SK-N-SH treated with all-trans-retinoic acid at 6 μM for 48 hours (cell line): ENCODE data around the gene RIMS4.

Source experiments
- ATAC-seq: fragments of 200-7000 bp; cut with Tn5 transposase; 3 replicates; pipeline ENCODE4 v1.9.1; 2020; ENCODE audit warnings: mild to moderate bottlenecking, moderate library complexity
- ARNTL ChIP-seq: fragments of 450-650 bp; formaldehyde crosslinking; IDR thresholded peaks from 2 replicates; pipeline ENCODE4 v1.5.0; 2020; ENCODE audit warnings: low read depth, mild to moderate bottlenecking, moderate library complexity, borderline replicate concordance
- BACH2 ChIP-seq: fragments of 250-450 bp; sonication (Bioruptor Pico); IDR thresholded peaks from 2 replicates; pipeline ENCODE4 v1.9.0; 2021; ENCODE audit warnings: mild to moderate bottlenecking, borderline replicate concordance
- CREB5 ChIP-seq: fragments of 250-450 bp; sonication (Bioruptor Pico); IDR thresholded peaks from 2 replicates; pipeline ENCODE4 v1.5.1; 2020; ENCODE audit warnings: low read depth, mild to moderate bottlenecking, moderate library complexity
- CSDC2 ChIP-seq: fragments of 250-450 bp; sonication (Bioruptor Pico); IDR thresholded peaks from 2 replicates; pipeline ENCODE4 v1.5.0; 2020; ENCODE audit warnings: mild to moderate bottlenecking, moderate library complexity
- ESRRG ChIP-seq: fragments of 250-450 bp; sonication (Bioruptor Pico); IDR thresholded peaks from 2 replicates; pipeline ENCODE4 v1.6.1; 2021; ENCODE audit warnings: mild to moderate bottlenecking
- GLIS3 ChIP-seq: fragments of 250-450 bp; sonication (Bioruptor Pico); IDR thresholded peaks from 2 replicates; pipeline ENCODE4 v1.5.0; 2020; ENCODE audit warnings: mild to moderate bottlenecking, moderate library complexity
- ISL1 ChIP-seq: fragments of 250-450 bp; sonication (Bioruptor Pico); IDR thresholded peaks from 2 replicates; pipeline ENCODE4 v2.1.2; 2022; ENCODE audit warnings: mild to moderate bottlenecking, moderate library complexity
- POU6F1 ChIP-seq: fragments of 250-450 bp; sonication (Bioruptor Pico); IDR thresholded peaks from 2 replicates; pipeline ENCODE4 v1.8.0; 2021; ENCODE audit warnings: low read depth, mild to moderate bottlenecking, moderate library complexity, borderline replicate concordance
- PPARA ChIP-seq: fragments of 250-450 bp; sonication (Bioruptor Pico); IDR thresholded peaks from 2 replicates; pipeline ENCODE4 v1.5.0; 2020; ENCODE audit warnings: mild to moderate bottlenecking, borderline replicate concordance
- RARB ChIP-seq: fragments of 250-450 bp; sonication (Bioruptor Pico); IDR thresholded peaks from 2 replicates; pipeline ENCODE4 v1.8.0; 2021; ENCODE audit warnings: mild to moderate bottlenecking, moderate library complexity
- SNAI2 ChIP-seq: fragments of 250-450 bp; sonication (Bioruptor Pico); IDR thresholded peaks from 2 replicates; pipeline ENCODE4 v1.5.0; 2020; ENCODE audit warnings: mild to moderate bottlenecking, moderate library complexity
- TOX ChIP-seq: fragments of 250-450 bp; sonication (Bioruptor Pico); IDR thresholded peaks from 2 replicates; pipeline ENCODE4 v1.8.0; 2021; ENCODE audit warnings: mild to moderate bottlenecking, moderate library complexity, borderline replicate concordance
- TSHZ2 ChIP-seq: fragments of 250-450 bp; sonication (Bioruptor Pico); IDR thresholded peaks from 2 replicates; pipeline ENCODE4 v1.5.0; 2020; ENCODE audit warnings: mild to moderate bottlenecking, moderate library complexity
- ZC3H10 ChIP-seq: fragments of 250-450 bp; sonication (Bioruptor Pico); IDR thresholded peaks from 2 replicates; pipeline ENCODE4 v1.5.1; 2021; ENCODE audit warnings: mild to moderate bottlenecking, moderate library complexity
- ZFP3 ChIP-seq: fragments of 250-450 bp; sonication (Bioruptor Pico); IDR thresholded peaks from 2 replicates; pipeline ENCODE4 v1.5.0; 2020; ENCODE audit warnings: mild to moderate bottlenecking, moderate library complexity
- ZFP30 ChIP-seq: fragments of 450-650 bp; formaldehyde crosslinking; IDR thresholded peaks from 2 replicates; pipeline ENCODE4 v1.5.0; 2022; ENCODE audit warnings: mild to moderate bottlenecking, moderate library complexity
- ZNF565 ChIP-seq: fragments of 450-650 bp; formaldehyde crosslinking; conservative IDR thresholded peaks from 2 replicates; pipeline ENCODE4 v1.5.0; 2020; ENCODE audit warnings: low read depth, mild to moderate bottlenecking, moderate library complexity
- ZNF8 ChIP-seq: fragments of 450-650 bp; formaldehyde crosslinking; IDR thresholded peaks from 2 replicates; pipeline ENCODE4 v1.5.0; 2020; ENCODE audit warnings: mild to moderate bottlenecking, moderate library complexity
- TF ChIP-seq, protein P1 (sequence below): fragments of 250-450 bp; sonication (Bioruptor Pico); IDR thresholded peaks from 2 replicates; pipeline ENCODE4 v1.8.0; 2020; ENCODE audit warnings: mild to moderate bottlenecking, moderate library complexity, borderline replicate concordance

RIMS4 gene

DNA sequence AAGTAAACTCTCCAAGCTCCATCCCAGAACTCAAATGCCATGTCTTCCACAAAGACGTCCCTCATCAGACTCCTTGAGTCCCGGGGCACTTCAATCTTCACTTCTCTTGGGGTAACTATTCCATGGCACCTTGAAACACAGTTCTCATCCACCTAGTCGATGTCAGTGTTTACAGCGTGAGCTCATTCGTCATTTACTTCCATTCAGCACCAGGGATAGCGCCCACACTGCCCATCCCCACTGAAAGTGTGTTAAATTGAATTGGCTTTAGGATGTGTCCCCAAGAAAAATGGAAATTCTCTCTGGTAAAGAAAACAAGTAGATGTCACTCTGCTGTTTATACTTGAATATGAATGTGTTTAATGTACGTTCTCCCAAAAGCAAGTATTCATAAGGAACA, 33.4 kb downstream of the RIMS4 start:
- TF ChIP-seq ESRRG (CRISPR knock-in tag), result no peak
- TF ChIP-seq ZC3H10, result no peak
- TF ChIP-seq TSHZ2 (CRISPR knock-in tag), result no peak
- TF ChIP-seq ZNF565 (CRISPR knock-in tag), result no peak
- TF ChIP-seq TOX (CRISPR knock-in tag), result no peak
- no peak for TF ChIP-seq PPARA (CRISPR knock-in tag)
- TF ChIP-seq ZFP30, result no peak
- no peak for ATAC-seq

DNA sequence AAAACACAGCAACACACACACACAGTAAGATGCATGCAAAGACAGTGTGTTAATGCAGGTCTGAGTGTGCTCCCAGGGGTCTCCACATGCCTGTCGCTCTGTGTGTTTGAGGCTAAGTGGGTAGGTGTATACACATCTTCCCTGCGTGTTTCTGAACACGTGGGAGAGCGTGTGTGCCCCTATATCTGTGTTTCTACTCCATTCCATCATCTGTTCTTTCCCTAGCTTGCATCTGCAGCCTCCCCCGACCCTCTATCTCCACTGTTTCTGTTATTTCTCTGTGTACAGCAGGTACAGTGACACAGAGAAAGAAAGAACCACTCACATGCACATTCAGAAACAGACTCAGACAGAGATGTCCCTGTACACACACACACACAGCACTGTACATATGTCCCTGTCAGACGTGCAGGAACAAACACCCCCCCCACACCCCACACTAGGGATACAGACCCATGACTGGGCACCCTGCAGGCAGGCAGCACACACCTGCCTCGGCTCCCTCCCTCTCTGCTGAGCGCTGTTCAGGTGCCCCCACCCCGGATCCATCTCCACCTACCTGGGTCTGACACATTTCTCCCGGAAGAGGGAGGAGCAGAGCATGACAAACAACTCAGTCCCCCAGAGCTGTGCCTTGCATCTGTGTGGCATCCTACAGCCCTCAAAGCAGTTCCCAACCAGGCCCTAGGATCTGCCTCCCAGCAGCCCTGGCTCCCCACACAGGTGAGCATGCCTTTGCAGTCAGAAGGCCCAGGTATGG, 37.1 kb downstream of the RIMS4 start:
- TF ChIP-seq TOX (CRISPR knock-in tag), result no peak
- no peak for TF ChIP-seq ZNF8
- no peak for TF ChIP-seq RARB (CRISPR knock-in tag)
- TF ChIP-seq SNAI2, result no peak
- TF ChIP-seq TSHZ2 (CRISPR knock-in tag), result no peak
- no peak for TF ChIP-seq CSDC2 (CRISPR knock-in tag)
- no peak for TF ChIP-seq ESRRG (CRISPR knock-in tag)
- no peak for TF ChIP-seq ISL1 (CRISPR knock-in tag)
- TF ChIP-seq BACH2 (CRISPR knock-in tag), result no peak
- TF ChIP-seq POU6F1 (CRISPR knock-in tag), result no peak
- TF ChIP-seq, protein P1, sequence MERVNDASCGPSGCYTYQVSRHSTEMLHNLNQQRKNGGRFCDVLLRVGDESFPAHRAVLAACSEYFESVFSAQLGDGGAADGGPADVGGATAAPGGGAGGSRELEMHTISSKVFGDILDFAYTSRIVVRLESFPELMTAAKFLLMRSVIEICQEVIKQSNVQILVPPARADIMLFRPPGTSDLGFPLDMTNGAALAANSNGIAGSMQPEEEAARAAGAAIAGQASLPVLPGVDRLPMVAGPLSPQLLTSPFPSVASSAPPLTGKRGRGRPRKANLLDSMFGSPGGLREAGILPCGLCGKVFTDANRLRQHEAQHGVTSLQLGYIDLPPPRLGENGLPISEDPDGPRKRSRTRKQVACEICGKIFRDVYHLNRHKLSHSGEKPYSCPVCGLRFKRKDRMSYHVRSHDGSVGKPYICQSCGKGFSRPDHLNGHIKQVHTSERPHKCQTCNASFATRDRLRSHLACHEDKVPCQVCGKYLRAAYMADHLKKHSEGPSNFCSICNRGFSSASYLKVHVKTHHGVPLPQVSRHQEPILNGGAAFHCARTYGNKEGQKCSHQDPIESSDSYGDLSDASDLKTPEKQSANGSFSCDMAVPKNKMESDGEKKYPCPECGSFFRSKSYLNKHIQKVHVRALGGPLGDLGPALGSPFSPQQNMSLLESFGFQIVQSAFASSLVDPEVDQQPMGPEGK (CRISPR knock-in tag), result no peak
- no peak for TF ChIP-seq PPARA (CRISPR knock-in tag)
- TF ChIP-seq GLIS3 (CRISPR knock-in tag), result no peak
- TF ChIP-seq ZNF565 (CRISPR knock-in tag), result no peak
- TF ChIP-seq CREB5, result no peak
- no peak for TF ChIP-seq ARNTL (CRISPR knock-in tag)
- no peak for TF ChIP-seq ZFP30

GRCh38 chr20:44772636-44773035, 37.7 kb downstream of the RIMS4 start:
- ATAC-seq, result no peak
- no peak for TF ChIP-seq ZC3H10
- TF ChIP-seq CSDC2 (CRISPR knock-in tag), result no peak
- TF ChIP-seq GLIS3 (CRISPR knock-in tag), result no peak
- no peak for TF ChIP-seq TSHZ2 (CRISPR knock-in tag)
- TF ChIP-seq, protein P1 (CRISPR knock-in tag), result no peak
- TF ChIP-seq ZFP3 (CRISPR knock-in tag), result no peak
- no peak for TF ChIP-seq CREB5

More for the DNA sequence above, 37.1 kb downstream of the RIMS4 start:
- ATAC-seq, result no peak
